Measurements from ENCODE around the gene MAPK8.

DNA sequence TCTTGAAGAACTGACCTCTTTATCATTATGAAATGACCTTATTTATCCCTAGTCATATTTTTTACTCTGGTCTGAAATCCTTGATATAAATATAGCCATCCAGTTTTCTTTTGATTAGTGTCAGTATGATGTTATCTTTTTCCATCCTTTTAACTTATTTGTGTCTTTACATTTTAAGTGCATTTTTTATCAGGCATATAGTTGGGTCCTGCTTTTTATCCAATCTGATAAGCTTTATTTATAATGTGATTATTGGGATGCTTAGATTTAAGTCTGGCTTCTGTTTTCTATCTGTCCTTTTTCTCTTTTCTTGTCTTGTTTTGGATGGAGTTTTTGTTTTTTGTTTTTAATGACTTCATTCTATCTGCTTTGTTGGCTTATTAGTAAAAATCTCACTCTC, 179.2 kb downstream of the MAPK8 start:
- TF ChIP-seq TCF12 (IDR thresholded peaks at IDR 0.05; ENCODE audit: low read depth) (no peak), FOXM1 (IDR thresholded peaks at IDR 0.05; ENCODE audit: borderline replicate concordance, low read depth) (no peak), CREB1 (IDR thresholded peaks at IDR 0.05; ENCODE audit: low read depth) (no peak), TAF1 (IDR thresholded peaks at IDR 0.05; ENCODE audit: low read depth) (no peak), RAD21 (IDR thresholded peaks at IDR 0.05; ENCODE audit: low read depth) (no peak), NFIC (IDR thresholded peaks at IDR 0.05) (no peak)
- TF ChIP-seq, protein P1, sequence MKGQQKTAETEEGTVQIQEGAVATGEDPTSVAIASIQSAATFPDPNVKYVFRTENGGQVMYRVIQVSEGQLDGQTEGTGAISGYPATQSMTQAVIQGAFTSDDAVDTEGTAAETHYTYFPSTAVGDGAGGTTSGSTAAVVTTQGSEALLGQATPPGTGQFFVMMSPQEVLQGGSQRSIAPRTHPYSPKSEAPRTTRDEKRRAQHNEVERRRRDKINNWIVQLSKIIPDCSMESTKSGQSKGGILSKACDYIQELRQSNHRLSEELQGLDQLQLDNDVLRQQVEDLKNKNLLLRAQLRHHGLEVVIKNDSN (IDR thresholded peaks at IDR 0.05) = no peak

All from Ishikawa (cell line).